HS-5 (cell line): ENCODE data around the gene ZNF12.
"Not testable (repeated sequence)": the region's sequence is repeated elsewhere in the genome, so short reads cannot be mapped to it uniquely, and the experiment has no call there.

ENCODE experiments used
- DNase-seq: peaks from one replicate; pipeline ENCODE4 v3.0.0-alpha.2; 2012; ENCODE audit warnings: low read depth

Gene ZNF12

GRCh38 chr7:6706666-6707407 lies at the start of gene ZNF12:
Gene ZNF12, minus strand, starts transcription at chr7:6706947. Its CDS starts 1,774 bp downstream, at chr7:6705173.
- peak; percentile 88 for DNase-seq

DNA sequence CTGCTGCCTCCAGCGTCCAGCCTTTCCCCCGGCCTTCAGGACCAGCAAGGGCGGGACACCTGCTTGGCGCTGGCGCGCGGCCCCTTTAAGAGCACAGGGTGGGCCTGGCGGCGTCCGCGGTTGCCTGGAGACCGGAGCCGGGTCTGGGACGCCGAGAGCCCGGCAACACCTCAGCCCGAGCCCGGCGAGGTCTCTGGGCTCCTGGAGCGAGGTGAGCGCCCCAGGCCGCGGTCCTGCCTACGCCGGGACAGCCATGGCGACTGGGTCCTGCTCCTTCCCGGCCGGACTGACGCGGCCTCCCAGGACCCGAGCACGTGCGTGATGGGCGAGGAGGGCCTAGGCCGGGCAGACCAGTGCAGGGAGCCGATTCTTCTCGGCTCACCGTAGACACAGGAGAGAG lies 47.2 kb upstream of the ZNF12 start, which contains the start of gene RSPH10B2:
Gene RSPH10B2 (plus strand): TSS at position 140 of the 400 bp plus-strand sequence. CDS start 3,575 bp downstream, outside the sequence.
- not testable (repeated sequence) for DNase-seq

GRCh38 chr7:6750173-6750572 lies 43.4 kb upstream of the ZNF12 start:
- not testable (repeated sequence) for DNase-seq

DNA sequence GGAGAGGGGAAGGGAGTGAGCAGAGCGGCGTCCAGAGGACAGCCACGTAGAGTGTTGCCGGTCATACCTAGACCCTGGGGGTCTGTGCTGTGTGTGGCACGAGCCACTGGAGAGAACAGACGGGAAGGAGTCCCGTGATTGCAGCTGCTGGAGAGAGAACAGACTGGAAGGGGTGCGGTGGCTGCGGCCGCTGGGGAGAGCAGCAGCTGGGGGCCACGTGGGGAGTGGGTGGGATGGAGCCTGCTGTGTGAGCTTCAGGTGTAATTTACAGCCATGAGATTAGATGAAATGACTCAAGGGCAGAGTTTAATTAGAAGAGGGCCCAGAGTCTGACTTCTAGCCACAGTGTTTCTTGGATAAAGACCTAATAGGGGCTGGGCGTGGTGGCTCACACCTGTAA lies 42.6 kb upstream of the ZNF12 start:
- not testable (repeated sequence) for DNase-seq

DNA sequence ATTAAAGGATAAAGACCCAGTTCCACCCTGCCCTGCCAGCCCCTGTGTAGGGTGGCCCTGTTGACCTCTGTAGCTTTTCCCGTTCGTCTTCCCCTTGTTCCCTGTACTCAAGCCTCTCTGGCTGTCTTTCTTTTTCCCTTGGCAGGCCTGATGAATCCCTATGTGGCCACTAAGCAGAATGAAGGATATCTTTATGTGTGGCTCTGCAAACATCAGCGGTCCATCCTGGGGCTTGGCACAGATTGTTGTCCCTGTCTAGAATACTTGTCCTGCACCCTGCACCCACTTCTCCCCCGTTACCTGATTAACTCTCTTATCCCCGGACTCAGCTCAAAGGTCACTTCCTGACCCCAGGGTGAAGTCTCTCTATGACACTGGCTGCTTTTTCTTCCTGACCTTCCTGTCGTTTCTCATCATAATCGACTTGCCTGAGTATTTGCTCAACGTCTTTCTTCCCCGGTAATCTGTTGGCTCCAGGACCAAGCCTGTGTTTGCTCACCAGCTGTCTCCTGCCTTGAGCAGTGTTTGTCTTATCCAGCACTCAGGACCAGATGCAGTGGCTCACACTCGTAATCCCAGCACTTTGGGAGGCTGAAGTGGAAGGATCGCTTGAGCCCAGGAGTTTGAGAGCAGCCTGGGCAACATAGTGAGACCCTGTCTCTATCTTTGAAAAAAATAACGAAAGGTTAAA lies 37.8 kb upstream of the ZNF12 start:
- not testable (repeated sequence) for DNase-seq

- not testable (repeated sequence) for DNase-seq
Observed at GRCh38 chr7:6738415-6738814, 31.7 kb upstream of the ZNF12 start.

DNA sequence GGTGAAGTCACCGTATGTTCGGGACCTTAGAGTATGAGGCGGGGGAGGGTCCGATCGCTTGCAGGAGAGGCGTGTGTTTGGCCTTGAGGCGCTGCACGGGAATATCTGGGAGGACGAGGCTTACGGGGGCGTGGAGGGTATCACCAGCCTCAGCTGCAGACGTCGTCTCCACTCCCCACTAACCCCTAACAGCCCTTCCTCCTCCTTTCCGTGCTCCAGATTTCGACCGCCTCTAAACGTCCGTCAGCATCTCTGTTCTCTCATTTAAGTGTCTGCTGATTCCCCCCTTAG lies 23.5 kb upstream of the ZNF12 start:
- no peak for DNase-seq

DNA sequence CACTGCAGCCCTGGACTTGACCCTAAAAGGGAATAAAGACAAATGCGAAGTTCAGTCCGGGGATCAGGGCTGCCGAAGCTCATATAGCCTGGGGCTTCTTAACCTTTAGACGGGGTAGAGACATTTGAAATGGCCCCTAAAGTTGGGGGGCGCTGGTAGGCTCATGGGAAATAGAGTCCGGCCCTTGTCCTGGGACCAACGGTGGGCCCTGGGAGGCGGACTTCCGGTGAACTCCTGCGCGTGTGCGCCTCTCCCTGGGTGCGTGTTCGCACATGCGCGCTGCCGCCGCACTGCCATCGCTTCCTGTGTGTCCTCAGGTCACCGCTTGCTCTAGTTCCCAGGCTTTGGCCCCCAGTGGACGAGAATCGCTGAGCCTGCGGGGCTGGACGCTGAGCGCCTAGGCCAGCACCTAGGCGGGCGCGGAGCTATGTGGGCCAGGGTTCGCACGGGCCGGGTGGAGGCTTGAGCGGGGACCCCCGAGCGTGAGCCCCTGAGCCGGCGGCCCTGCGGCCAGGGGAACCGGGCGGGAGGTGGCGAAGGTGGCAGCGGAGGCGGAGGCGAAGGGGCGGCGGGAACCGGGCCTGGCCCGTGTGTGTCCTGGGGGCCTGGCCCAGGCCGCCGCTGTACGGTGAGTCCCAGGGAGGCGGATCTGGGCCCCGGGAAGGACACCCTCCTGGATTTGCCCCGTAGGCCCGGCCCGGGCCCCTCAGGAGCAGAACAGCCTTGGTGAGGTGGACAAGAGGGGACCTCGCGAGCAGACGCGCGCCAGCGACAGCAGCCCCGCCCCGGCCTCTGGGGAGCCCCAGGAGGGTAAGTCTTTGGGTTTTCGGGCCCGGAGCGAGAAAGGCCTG lies 23.0 kb upstream of the ZNF12 start:
- DNase-seq, result peak; percentile 74

- DNase-seq, result not testable (repeated sequence)
Observed at GRCh38 chr7:6728893-6729491, 22.2 kb upstream of the ZNF12 start.

- no peak for DNase-seq
Observed at GRCh38 chr7:6727663-6728062, 20.9 kb upstream of the ZNF12 start.

GRCh38 chr7:6726341-6726740 lies 19.6 kb upstream of the ZNF12 start:
- DNase-seq, result not testable (repeated sequence)

DNA sequence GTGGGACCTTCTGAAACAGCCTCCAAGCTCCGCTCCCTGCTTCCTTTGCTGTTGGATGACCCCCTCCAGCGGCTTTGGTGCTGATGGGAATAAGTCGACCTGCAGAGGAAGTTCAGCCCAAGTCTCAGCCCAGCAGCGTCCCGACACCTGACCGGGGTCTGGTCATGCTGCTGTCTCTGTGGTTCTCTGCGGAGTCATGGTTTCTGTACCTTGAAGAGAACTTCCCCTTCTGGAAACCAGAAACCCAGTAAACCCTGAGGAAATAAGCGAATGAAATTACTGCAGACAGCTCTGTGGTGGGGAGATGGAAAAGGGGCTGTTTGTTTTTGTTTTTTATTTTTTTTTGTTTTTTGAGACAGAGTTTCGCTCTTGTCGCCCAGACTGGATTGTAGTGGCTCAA lies 18.3 kb upstream of the ZNF12 start:
- DNase-seq, result no peak

DNA sequence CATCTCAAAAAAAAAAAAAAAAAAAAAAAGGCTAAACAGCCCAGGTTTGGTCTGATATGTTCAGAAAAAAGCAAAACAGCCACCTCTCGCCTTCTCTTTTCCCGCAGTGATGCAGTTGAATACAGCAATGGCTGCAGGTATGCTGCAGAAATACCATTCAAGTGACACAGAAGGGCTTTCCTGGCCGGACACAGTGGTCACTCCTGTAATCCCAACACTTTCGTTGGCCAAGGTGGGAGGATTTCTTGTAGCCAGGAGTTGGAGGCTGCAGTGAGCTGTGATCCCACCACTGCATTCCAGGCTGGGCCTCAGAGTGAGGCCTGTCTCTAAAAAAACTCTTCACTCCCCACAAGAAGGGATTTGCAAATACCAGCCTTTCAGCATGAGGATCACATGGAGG lies 17.6 kb upstream of the ZNF12 start:
- not testable (repeated sequence) for DNase-seq

- DNase-seq, result no peak
Observed at GRCh38 chr7:6718124-6718523, 11.4 kb upstream of the ZNF12 start.

DNA sequence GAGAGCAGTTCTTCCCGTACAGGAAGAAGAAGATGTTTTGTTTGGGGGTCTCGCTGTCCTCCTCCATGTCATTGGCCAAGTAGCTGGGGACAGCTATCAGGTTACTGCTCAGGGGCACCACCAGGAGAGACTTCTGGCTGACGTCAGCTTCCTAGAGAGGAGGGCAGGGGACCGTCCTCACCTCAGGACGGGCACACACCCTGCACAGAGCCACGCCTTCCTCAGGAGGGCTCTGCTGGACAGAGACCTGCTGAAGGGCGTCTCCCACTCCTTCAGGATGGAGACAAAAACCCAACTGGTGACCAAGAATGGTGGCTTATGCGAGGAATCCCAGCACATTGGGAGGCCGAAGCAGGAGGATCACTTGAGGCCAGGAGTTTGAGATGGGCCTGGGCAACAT lies 9.2 kb upstream of the ZNF12 start:
- not testable (repeated sequence) for DNase-seq

GRCh38 chr7:6714360-6714759 lies 7.6 kb upstream of the ZNF12 start:
- DNase-seq, result no peak

GRCh38 chr7:6709808-6710207 lies 3.1 kb upstream of the ZNF12 start:
- no peak for DNase-seq

- no peak for DNase-seq
Observed at GRCh38 chr7:6708304-6708703, 1.6 kb upstream of the ZNF12 start.

DNA sequence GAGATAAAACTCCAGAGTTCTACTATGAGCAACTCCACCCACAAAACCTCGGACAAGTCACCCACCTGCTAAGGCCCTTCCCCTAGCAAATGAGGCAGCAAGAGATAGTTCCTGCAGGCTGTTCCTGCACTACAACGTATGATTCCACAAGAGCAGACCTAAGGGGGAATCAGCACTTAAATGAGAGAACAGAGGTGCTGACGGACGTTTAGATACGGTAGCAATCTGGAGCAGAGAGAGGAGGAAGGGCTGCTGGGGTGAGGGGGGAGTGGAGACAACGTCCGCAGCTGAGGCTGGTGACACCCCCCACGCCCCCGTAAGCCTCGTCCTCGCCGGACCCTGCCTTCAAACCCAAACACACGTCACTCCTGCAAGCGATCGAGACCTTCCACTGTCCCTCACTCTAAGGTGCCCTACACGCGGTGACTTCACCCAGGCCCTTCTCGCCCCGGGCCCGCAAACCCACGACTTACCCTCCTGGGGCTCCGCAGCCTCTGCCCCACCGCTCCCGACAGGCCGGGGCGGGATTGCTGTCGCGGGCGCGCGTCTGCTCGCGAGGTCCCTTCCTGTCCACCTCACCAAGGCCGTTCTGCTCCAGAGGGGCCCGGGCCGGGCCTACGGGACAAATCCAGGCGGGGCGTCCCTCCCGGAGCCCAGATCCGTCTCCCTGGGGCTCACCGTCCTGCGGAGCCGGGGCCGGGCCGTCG lies 635 bp downstream of the ZNF12 start:
- no peak for DNase-seq

DNA sequence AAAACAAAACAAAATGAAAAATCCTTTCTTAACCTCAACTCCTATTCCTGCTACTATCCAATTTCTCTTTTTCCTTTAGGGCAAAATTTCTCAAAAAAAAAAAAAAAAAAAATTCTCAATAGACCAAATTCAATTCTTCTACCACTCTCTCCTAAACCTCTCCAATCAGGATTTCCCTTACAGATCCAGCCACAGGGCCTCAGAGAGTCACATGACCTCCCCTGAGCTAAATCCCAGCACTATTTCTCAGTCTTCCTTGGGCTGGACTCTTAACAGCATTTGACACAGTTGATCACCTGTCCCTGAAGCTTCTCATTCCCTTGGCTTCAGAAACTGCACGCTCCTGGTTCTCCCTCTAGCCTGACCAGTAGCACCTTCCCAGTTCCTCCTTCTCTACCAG lies 4.9 kb downstream of the ZNF12 start:
- no peak for DNase-seq

- DNase-seq, result no peak
Observed at GRCh38 chr7:6700793-6701192, 6.0 kb downstream of the ZNF12 start.
